Neural progenitor cell (in vitro differentiated cells): Measurements from ENCODE around the gene MCCC1. TPM values are rescaled to one million over a fixed set of nuclear protein-coding genes. Genes with fewer than 3 reads are reported as not detected.

Source experiments
- DNase-seq: peaks from one replicate; pipeline ENCODE4 v3.0.0-alpha.2; 2016; ENCODE audit warnings: low spot score
- H2AFZ ChIP-seq: fragments of 200-600 bp; sonication (generic); replicated peaks from 2 replicates; pipeline ENCODE4 v1.6.1; 2016; ENCODE audit warnings: antibody characterized with exemption
- H3F3A ChIP-seq: fragments of 200-600 bp; sonication (generic); 2 replicates; pipeline ENCODE4 v1.6.1; 2016; ENCODE audit warnings: antibody characterized with exemption, low read depth
- H3K27ac ChIP-seq: fragments of 200-600 bp; sonication (generic); 2 replicates; pipeline ENCODE4 v1.5.1; 2016; ENCODE audit warnings: mild to moderate bottlenecking
- H3K27me3 ChIP-seq: fragments of 200-600 bp; sonication (generic); 2 replicates; pipeline ENCODE4 v1.6.1; 2016; ENCODE audit warnings: mild to moderate bottlenecking, moderate library complexity
- H3K36me3 ChIP-seq: fragments of 200-600 bp; sonication (generic); 2 replicates; pipeline ENCODE4 v1.5.1; 2016
- H3K4me1 ChIP-seq: fragments of 200-600 bp; sonication (generic); 2 replicates; pipeline ENCODE4 v1.6.1; 2016; ENCODE audit warnings: mixed run types
- H3K4me2 ChIP-seq: fragments of 200-600 bp; sonication (generic); 2 replicates; pipeline ENCODE4 v1.6.1; 2016
- H3K4me3 ChIP-seq: fragments of 200-600 bp; sonication (generic); 2 replicates; pipeline ENCODE4 v1.5.1; 2016
- H3K79me2 ChIP-seq: fragments of 200-600 bp; sonication (generic); 2 replicates; pipeline ENCODE4 v1.6.1; 2016; ENCODE audit warnings: low read depth
- H3K9ac ChIP-seq: fragments of 200-600 bp; sonication (generic); 2 replicates; pipeline ENCODE4 v1.6.1; 2016
- H3K9me3 ChIP-seq: fragments of 200-600 bp; sonication (generic); 2 replicates; pipeline ENCODE4 v1.5.1; 2016; ENCODE audit warnings: low read depth
- H4K20me1 ChIP-seq: fragments of 200-600 bp; sonication (generic); 2 replicates; pipeline ENCODE4 v1.6.1; 2016; ENCODE audit warnings: low read depth
- H3K27ac Mint-ChIP-seq: 3 replicates; pipeline ENCODE4 v1.8.0; 2021; ENCODE audit warnings: mixed read lengths
- H3K27me3 Mint-ChIP-seq: 2 replicates; pipeline ENCODE4 v1.8.0; 2022; ENCODE audit warnings: low read depth, mild to moderate bottlenecking, inconsistent platforms, moderate library complexity, mixed read lengths; ENCODE audit not compliant: insufficient read depth
- H3K36me3 Mint-ChIP-seq: 3 replicates; pipeline ENCODE4 v1.8.0; 2021; ENCODE audit warnings: mixed read lengths
- H3K4me1 Mint-ChIP-seq: 3 replicates; pipeline ENCODE4 v1.8.0; 2021; ENCODE audit warnings: mixed read lengths
- H3K4me3 Mint-ChIP-seq: 3 replicates; pipeline ENCODE4 v1.8.0; 2021; ENCODE audit warnings: mild to moderate bottlenecking, moderate library complexity, mixed read lengths
- H3K9me3 Mint-ChIP-seq: 3 replicates; pipeline ENCODE4 v1.8.0; 2020; ENCODE audit warnings: mixed read lengths
- CTCF ChIP-seq: fragments of 200-600 bp; sonication (generic); IDR thresholded peaks from 2 replicates; pipeline ENCODE4 v1.5.1; 2017; ENCODE audit warnings: antibody characterized with exemption, mild to moderate bottlenecking
- EZH2 ChIP-seq: fragments of 200-600 bp; sonication (generic); IDR thresholded peaks from 2 replicates; pipeline ENCODE4 v1.6.1; 2017; ENCODE audit warnings: antibody characterized with exemption, mild to moderate bottlenecking, moderate library complexity
- EZH2phosphoT487 ChIP-seq: fragments of 200-600 bp; sonication (generic); IDR thresholded peaks from 2 replicates; pipeline ENCODE4 v1.6.1; 2017; ENCODE audit warnings: antibody characterized with exemption
- total RNA-seq: library from RNA; depleted of rRNA; stranded (reverse); fragments of >200 nt; gene quantifications from 2 replicates; pipeline ENCODE4 v1.2.3, GENCODE V29; 2015; ENCODE audit warnings: low replicate concordance

The MCCC1 gene
- total RNA-seq, 1 donor from 2014 or later, result 34.9 TPM

- Mint-ChIP-seq H3K27ac (no peak overlapping the region), H3K27me3 (peaks cover 2% of the 10 kb centered on the region), H3K4me1 (no peaks in the 10 kb centered on the region), H3K4me3 (no peak overlapping the region), H3K9me3 (no peaks in the 10 kb centered on the region), H3K36me3 (peaks cover 34% of the 10 kb centered on the region)
- no peaks in the 10 kb centered on the region for H3K4me1 ChIP-seq
- H3K4me3 ChIP-seq, result no peak overlapping the region
- no peaks in the 10 kb centered on the region for H3K79me2 ChIP-seq
- H2AFZ ChIP-seq, result no peak overlapping the region
- no peak for DNase-seq
- no peaks in the 10 kb centered on the region for H3K36me3 ChIP-seq
- no peak overlapping the region for H3K27ac ChIP-seq
- no peak overlapping the region for H3K9ac ChIP-seq
- H4K20me1 ChIP-seq, result no peaks in the 10 kb centered on the region
- TF ChIP-seq EZH2 (no peak), EZH2phosphoT487 (no peak), CTCF (no peak)
- no peaks in the 10 kb centered on the region for H3F3A ChIP-seq
- no peaks in the 10 kb centered on the region for H3K27me3 ChIP-seq
- H3K9me3 ChIP-seq, result no peaks in the 10 kb centered on the region
- no peak overlapping the region for H3K4me2 ChIP-seq
Measured at GRCh38 chr3:183028416-183028815, 70.9 kb downstream of the MCCC1 start.

- Histone ChIP-seq H3K4me3 (no peak overlapping the region), H3K4me2 (no peak overlapping the region), H3K36me3 (peaks cover 3% of the 10 kb centered on the region), H3K9me3 (no peaks in the 10 kb centered on the region), H3K9ac (no peak overlapping the region), H2AFZ (no peak overlapping the region), H3K27ac (no peak overlapping the region), H3K79me2 (no peaks in the 10 kb centered on the region), H3K27me3 (no peaks in the 10 kb centered on the region), H4K20me1 (no peaks in the 10 kb centered on the region), H3K4me1 (no peaks in the 10 kb centered on the region), H3F3A (no peaks in the 10 kb centered on the region)
- Mint-ChIP-seq H3K27ac (no peak overlapping the region), H3K36me3 (peaks cover 31% of the 10 kb centered on the region), H3K4me1 (peaks cover under 1% of the 10 kb centered on the region), H3K4me3 (no peak overlapping the region), H3K9me3 (no peaks in the 10 kb centered on the region), H3K27me3 (peaks cover 2% of the 10 kb centered on the region)
- TF ChIP-seq EZH2 (no peak), EZH2phosphoT487 (no peak)
- DNase-seq, result no peak
Measured at GRCh38 chr3:183027276-183027675, 72.0 kb downstream of the MCCC1 start.

- peaks cover 9% of the 10 kb centered on the region for H3K36me3 ChIP-seq
- peaks cover 5% of the 10 kb centered on the region for H3K4me1 Mint-ChIP-seq
- H3K4me1 ChIP-seq, result no peaks in the 10 kb centered on the region
- no peak overlapping the region for H3K4me2 ChIP-seq
- no peaks in the 10 kb centered on the region for H3F3A ChIP-seq
- H2AFZ ChIP-seq, result no peak overlapping the region
- no peak overlapping the region for H3K4me3 Mint-ChIP-seq
- no peak for DNase-seq
- no peak overlapping the region for H3K27ac Mint-ChIP-seq
- no peaks in the 10 kb centered on the region for H3K9me3 ChIP-seq
- H3K4me3 ChIP-seq, result no peak overlapping the region
- H3K79me2 ChIP-seq, result no peaks in the 10 kb centered on the region
- H3K27ac ChIP-seq, result no peak overlapping the region
- H3K9ac ChIP-seq, result no peak overlapping the region
- no peaks in the 10 kb centered on the region for H3K9me3 Mint-ChIP-seq
- H4K20me1 ChIP-seq, result no peaks in the 10 kb centered on the region
- peaks cover 2% of the 10 kb centered on the region for H3K27me3 Mint-ChIP-seq
- peaks cover 18% of the 10 kb centered on the region for H3K36me3 Mint-ChIP-seq
- no peaks in the 10 kb centered on the region for H3K27me3 ChIP-seq
- TF ChIP-seq EZH2, result no peak
- no peak for TF ChIP-seq EZH2phosphoT487
- TF ChIP-seq CTCF, result no peak
Measured at GRCh38 chr3:183022936-183023516, 76.3 kb downstream of the MCCC1 start.

GRCh38 chr3:183018421-183019192, 80.7 kb downstream of the MCCC1 start:
- Mint-ChIP-seq H3K27ac (no peak overlapping the region), H3K4me1 (peaks cover 5% of the 10 kb centered on the region), H3K9me3 (no peaks in the 10 kb centered on the region), H3K4me3 (no peak overlapping the region), H3K36me3 (peaks cover 25% of the 10 kb centered on the region), H3K27me3 (no peaks in the 10 kb centered on the region)
- Histone ChIP-seq H3K27ac (no peak overlapping the region), H3K4me1 (no peaks in the 10 kb centered on the region), H2AFZ (no peak overlapping the region), H3K27me3 (no peaks in the 10 kb centered on the region), H3K4me2 (no peak overlapping the region), H3K79me2 (no peaks in the 10 kb centered on the region), H3K9me3 (no peaks in the 10 kb centered on the region), H3F3A (no peaks in the 10 kb centered on the region), H3K36me3 (peaks cover 12% of the 10 kb centered on the region), H4K20me1 (no peaks in the 10 kb centered on the region), H3K9ac (no peak overlapping the region), H3K4me3 (no peak overlapping the region)
- DNase-seq, result no peak
- TF ChIP-seq EZH2phosphoT487 (no peak), EZH2 (no peak), CTCF (no peak)
